K562 (cell line): ENCODE results near the gene SETD7. TPM values are rescaled to one million over a fixed set of nuclear protein-coding genes. Genes with fewer than 3 reads are reported as not detected.
A peak's percentile ranks its signal among the peaks of the same experiment; 100 is the strongest.

Experiments
- ATF2 ChIP-seq: sonication (generic); formaldehyde crosslinking; IDR thresholded peaks from 2 replicates; pipeline ENCODE4 v1.8.1; 2022; ENCODE audit warnings: missing genetic modification reagents
- ATF4 ChIP-seq: fragments of 450-650 bp; formaldehyde crosslinking; IDR thresholded peaks from 2 replicates; pipeline ENCODE4 v1.4.0; 2022; ENCODE audit warnings: mild to moderate bottlenecking, moderate library complexity
- BCOR ChIP-seq: fragments of 450-650 bp; IDR thresholded peaks from 2 replicates; pipeline ENCODE4 v1.6.1; 2016
- CHD4 ChIP-seq: fragments of 200-600 bp; sonication (generic); IDR thresholded peaks from 3 replicates; pipeline ENCODE4 v1.6.1; 2012; ENCODE audit warnings: low read depth, mild to moderate bottlenecking, mixed read lengths, low read length, inconsistent platforms; ENCODE audit not compliant: insufficient read depth, insufficient replicate concordance, poor library complexity, severe bottlenecking
- CREB3L1 ChIP-seq: fragments of 450-650 bp; IDR thresholded peaks from 2 replicates; pipeline ENCODE4 v1.6.1; 2014; ENCODE audit warnings: low read depth, mild to moderate bottlenecking, moderate library complexity, borderline replicate concordance
- EP400 ChIP-seq: fragments of 450-650 bp; IDR thresholded peaks from 2 replicates; pipeline ENCODE4 v1.6.1; 2017; ENCODE audit warnings: antibody characterized with exemption, mild to moderate bottlenecking, moderate library complexity
- ESRRA ChIP-seq: fragments of 450-650 bp; IDR thresholded peaks from 2 replicates; pipeline ENCODE4 v1.6.1; 2014; ENCODE audit warnings: low read depth, mild to moderate bottlenecking, moderate library complexity, borderline replicate concordance
- FOXP1 ChIP-seq: sonication (generic); formaldehyde crosslinking; IDR thresholded peaks from 2 replicates; pipeline ENCODE4 v1.8.0; 2022; ENCODE audit warnings: mild to moderate bottlenecking, missing genetic modification reagents
- GATA2 ChIP-seq: sonication (generic); formaldehyde crosslinking; IDR thresholded peaks from 2 replicates; pipeline ENCODE4 v1.4.0; 2020; ENCODE audit warnings: mild to moderate bottlenecking, missing genetic modification reagents
- HNRNPL ChIP-seq: fragments of 200-400 bp; formaldehyde crosslinking; IDR thresholded peaks from 2 replicates; pipeline ENCODE4 v1.6.1; 2017; ENCODE audit warnings: low read depth, mild to moderate bottlenecking, low read length
- IFI16 ChIP-seq: fragments of 250-450 bp; sonication (Bioruptor Pico); IDR thresholded peaks from 2 replicates; pipeline ENCODE4 v2.1.2; 2022; ENCODE audit warnings: mild to moderate bottlenecking, inconsistent platforms
- MECOM ChIP-seq: fragments of 250-450 bp; sonication (Bioruptor Pico); IDR thresholded peaks from 2 replicates; pipeline ENCODE4 v1.8.0; 2022; ENCODE audit warnings: inconsistent platforms
- MTA1 ChIP-seq: fragments of 450-650 bp; IDR thresholded peaks from 2 replicates; pipeline ENCODE4 v1.6.1; 2017; ENCODE audit warnings: borderline replicate concordance
- RBM15 ChIP-seq: fragments of 200-400 bp; formaldehyde crosslinking; IDR thresholded peaks from 2 replicates; pipeline ENCODE4 v1.6.1; 2018; ENCODE audit warnings: mild to moderate bottlenecking, low read length, moderate library complexity; ENCODE audit not compliant: insufficient read depth
- SRSF1 ChIP-seq: fragments of 200-400 bp; formaldehyde crosslinking; IDR thresholded peaks from 2 replicates; pipeline ENCODE4 v1.6.1; 2017; ENCODE audit warnings: mild to moderate bottlenecking, low read depth, low read length, moderate library complexity
- TSC22D4 ChIP-seq: fragments of 450-650 bp; IDR thresholded peaks from 2 replicates; pipeline ENCODE4 v1.6.1; 2016; ENCODE audit warnings: missing genetic modification characterization, missing biosample characterization, control low read depth
- ZNF740 ChIP-seq, 3 experiments: fragments of 200-800 bp in 1 of 3; sonication (Bioruptor generic) in 1 of 3; sonication (generic) in 1 of 3; formaldehyde crosslinking in 1 of 3; IDR thresholded peaks; 2 replicates each; pipeline versions ENCODE4 v1.6.1 to v1.8.0; 2016 to 2022; ENCODE audit warnings: mild to moderate bottlenecking in 2 of 3, missing compliant biosample characterization in 2 of 3, missing genetic modification characterization in 2 of 3, missing genetic modification reagents in 1 of 3
- polyA plus RNA-seq, 8 experiments: library from polyadenylated mRNA; depleted of rRNA in 4 of 8; stranded (reverse) in 5 of 8; unstranded in 3 of 8; fragments of >200 nt; fragmentation: Nextera tagmentation in 2 of 8; fragmentation: Illumina TruSeq in 1 of 8; extraction: Ambion mirVana in 2 of 8; extraction: Trizol in 1 of 8; gene quantifications; 2 replicates each; pipeline versions ENCODE4 v1.2.1 to v1.2.3, GENCODE V29; 2011 to 2014; ENCODE audit warnings: inconsistent platforms in 1 of 8, missing spikeins in 1 of 8
- total RNA-seq, 7 experiments: library from RNA; depleted of rRNA in 6 of 7; stranded (reverse); fragments of >200 nt in 6 of 7; fragmentation: Illumina TruSeq in 2 of 7; extraction: Trizol in 2 of 7; gene quantifications; 2 replicates each; pipeline versions ENCODE4 v1.2.1 to v1.2.3, GENCODE V29; 2011 to 2021; ENCODE audit warnings: low replicate concordance in 1 of 7
- TF ChIP-seq, protein P1 (sequence below): fragments of 200-800 bp; sonication (Bioruptor generic); IDR thresholded peaks from 2 replicates; pipeline ENCODE4 v1.6.1; 2017; ENCODE audit warnings: missing genetic modification characterization, missing compliant biosample characterization
- TF ChIP-seq, protein P2 (sequence below): sonication (generic); formaldehyde crosslinking; IDR thresholded peaks from 2 replicates; pipeline ENCODE4 v1.8.0; 2022; ENCODE audit warnings: mild to moderate bottlenecking, low read depth, missing genetic modification reagents

The SETD7 gene
- total and polyA plus RNA-seq, 9 of the 15 experiments (the other 6 are each of a cell fraction or from before 2014, with no cell fraction given) = 0.37 to 2.4 (median 1.7) TPM

GRCh38 chr4:139554893-139555704 lies 920 bp downstream of the SETD7 start (continued):
- no peak for TF ChIP-seq MECOM (CRISPR knock-in tag)
- no peak for TF ChIP-seq SRSF1
- TF ChIP-seq ESRRA = no peak
- no peak for TF ChIP-seq ZNF740 (CRISPR knock-in tag; IDR thresholded peaks at IDR 0.05)
- TF ChIP-seq ZNF740 (tag; IDR thresholded peaks at IDR 0.05) = no peak
- TF ChIP-seq HNRNPL = no peak
- TF ChIP-seq RBM15 = no peak
- peak; percentile 63; the same call in 1 of the 2 replicates for TF ChIP-seq EP400
- TF ChIP-seq ATF2 = 0 out of 2 replicates have a peak, but pooled peaks have one; percentile 35
- peak; percentile 44; the same call in 1 of the 2 replicates for TF ChIP-seq BCOR
- TF ChIP-seq IFI16 (CRISPR knock-in tag) = no peak
- TF ChIP-seq, protein P1, sequence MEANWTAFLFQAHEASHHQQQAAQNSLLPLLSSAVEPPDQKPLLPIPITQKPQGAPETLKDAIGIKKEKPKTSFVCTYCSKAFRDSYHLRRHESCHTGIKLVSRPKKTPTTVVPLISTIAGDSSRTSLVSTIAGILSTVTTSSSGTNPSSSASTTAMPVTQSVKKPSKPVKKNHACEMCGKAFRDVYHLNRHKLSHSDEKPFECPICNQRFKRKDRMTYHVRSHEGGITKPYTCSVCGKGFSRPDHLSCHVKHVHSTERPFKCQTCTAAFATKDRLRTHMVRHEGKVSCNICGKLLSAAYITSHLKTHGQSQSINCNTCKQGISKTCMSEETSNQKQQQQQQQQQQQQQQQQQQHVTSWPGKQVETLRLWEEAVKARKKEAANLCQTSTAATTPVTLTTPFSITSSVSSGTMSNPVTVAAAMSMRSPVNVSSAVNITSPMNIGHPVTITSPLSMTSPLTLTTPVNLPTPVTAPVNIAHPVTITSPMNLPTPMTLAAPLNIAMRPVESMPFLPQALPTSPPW (CRISPR knock-in tag) = peak; percentile 52
- TF ChIP-seq CHD4 = no peak
- no peak for TF ChIP-seq GATA2 (CRISPR knock-in tag)
- peak; percentile 62; the same call in 1 of the 2 replicates for TF ChIP-seq CREB3L1
- TF ChIP-seq MTA1 = no peak
- TF ChIP-seq TSC22D4 = no peak
- TF ChIP-seq, protein P2, sequence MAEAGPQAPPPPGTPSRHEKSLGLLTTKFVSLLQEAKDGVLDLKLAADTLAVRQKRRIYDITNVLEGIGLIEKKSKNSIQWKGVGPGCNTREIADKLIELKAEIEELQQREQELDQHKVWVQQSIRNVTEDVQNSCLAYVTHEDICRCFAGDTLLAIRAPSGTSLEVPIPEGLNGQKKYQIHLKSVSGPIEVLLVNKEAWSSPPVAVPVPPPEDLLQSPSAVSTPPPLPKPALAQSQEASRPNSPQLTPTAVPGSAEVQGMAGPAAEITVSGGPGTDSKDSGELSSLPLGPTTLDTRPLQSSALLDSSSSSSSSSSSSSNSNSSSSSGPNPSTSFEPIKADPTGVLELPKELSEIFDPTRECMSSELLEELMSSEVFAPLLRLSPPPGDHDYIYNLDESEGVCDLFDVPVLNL (CRISPR knock-in tag) = no peak
- no peak for TF ChIP-seq ATF4 (CRISPR knock-in tag)
- TF ChIP-seq FOXP1 (CRISPR knock-in tag) = peak; percentile 75
